HUES64 (cell line): Measurements from ENCODE around the gene CEP83.

Experiments used
- H3K27ac ChIP-seq: 2 replicates; pipeline ENCODE4 v1.7.0; 2013; ENCODE audit warnings: low read depth, low read length, inconsistent platforms
- H3K27me3 ChIP-seq: 2 replicates; pipeline ENCODE4 v1.6.1; 2013; ENCODE audit warnings: mild to moderate bottlenecking, low read length; ENCODE audit not compliant: insufficient read depth
- H3K36me3 ChIP-seq: 2 replicates; pipeline ENCODE4 v1.6.1; 2013; ENCODE audit warnings: mild to moderate bottlenecking, low read length; ENCODE audit not compliant: insufficient read depth
- H3K4me1 ChIP-seq: 2 replicates; pipeline ENCODE4 v1.6.1; 2013; ENCODE audit warnings: mild to moderate bottlenecking, low read length, moderate library complexity; ENCODE audit not compliant: insufficient read depth
- H3K4me3 ChIP-seq: 2 replicates; pipeline ENCODE4 v1.5.1; 2013; ENCODE audit warnings: mild to moderate bottlenecking, low read length, moderate library complexity
- H3K9ac ChIP-seq: 2 replicates; pipeline ENCODE4 v1.6.1; 2013; ENCODE audit warnings: mild to moderate bottlenecking, low read depth, low read length
- H3K9me3 ChIP-seq: 2 replicates; pipeline ENCODE4 v1.6.1; 2013; ENCODE audit warnings: low read depth, low read length; ENCODE audit not compliant: insufficient read depth
- WGBS: fragments of 150-250, 120-280 bp; methylation state at CpG from one replicate; pipeline ENCODE4 v1.1.7; 2013; ENCODE audit warnings: missing lambda C conversion rate; 5-methylcytosine and 5-hydroxymethylcytosine counted together

The CEP83 gene

GRCh38 chr12:94285943-94286582 lies 173.6 kb downstream of the CEP83 start:
- no peaks in the 10 kb centered on the region for H3K36me3 ChIP-seq
- H3K27ac ChIP-seq, result no peak overlapping the region
- H3K9ac ChIP-seq, result no peak overlapping the region
- WGBS, result 88% methylated on average over 8 of the region's 8 CpGs
- H3K9me3 ChIP-seq, result no peaks in the 10 kb centered on the region
- no peak overlapping the region for H3K4me3 ChIP-seq
- peaks cover 36% of the 10 kb centered on the region for H3K4me1 ChIP-seq
- no peaks in the 10 kb centered on the region for H3K27me3 ChIP-seq

GRCh38 chr12:94284859-94285258 lies 174.8 kb downstream of the CEP83 start:
- Histone ChIP-seq H3K9ac (no peak overlapping the region), H3K27ac (no peak overlapping the region), H3K4me1 (peaks cover 25% of the 10 kb centered on the region), H3K9me3 (no peaks in the 10 kb centered on the region), H3K4me3 (no peak overlapping the region), H3K36me3 (no peaks in the 10 kb centered on the region), H3K27me3 (no peaks in the 10 kb centered on the region)
- WGBS, result 87% methylated on average over 2 of the region's 2 CpGs

- no peaks in the 10 kb centered on the region for H3K9me3 ChIP-seq
- H3K27me3 ChIP-seq, result no peaks in the 10 kb centered on the region
- H3K27ac ChIP-seq, result no peak overlapping the region
- WGBS, result 95% methylated on average over 1 of the region's 1 CpG
- peaks cover 18% of the 10 kb centered on the region for H3K4me1 ChIP-seq
- H3K9ac ChIP-seq, result no peak overlapping the region
- H3K36me3 ChIP-seq, result no peaks in the 10 kb centered on the region
- H3K4me3 ChIP-seq, result no peak overlapping the region
Observed at GRCh38 chr12:94284046-94284445, 175.6 kb downstream of the CEP83 start.

- Histone ChIP-seq H3K9ac (no peak overlapping the region), H3K4me1 (peaks cover 18% of the 10 kb centered on the region), H3K36me3 (no peaks in the 10 kb centered on the region), H3K27me3 (no peaks in the 10 kb centered on the region), H3K9me3 (no peaks in the 10 kb centered on the region), H3K27ac (no peak overlapping the region), H3K4me3 (no peak overlapping the region)
- WGBS, result 96% methylated on average over 7 of the region's 7 CpGs
Observed at GRCh38 chr12:94282675-94283074, 177.0 kb downstream of the CEP83 start.

DNA sequence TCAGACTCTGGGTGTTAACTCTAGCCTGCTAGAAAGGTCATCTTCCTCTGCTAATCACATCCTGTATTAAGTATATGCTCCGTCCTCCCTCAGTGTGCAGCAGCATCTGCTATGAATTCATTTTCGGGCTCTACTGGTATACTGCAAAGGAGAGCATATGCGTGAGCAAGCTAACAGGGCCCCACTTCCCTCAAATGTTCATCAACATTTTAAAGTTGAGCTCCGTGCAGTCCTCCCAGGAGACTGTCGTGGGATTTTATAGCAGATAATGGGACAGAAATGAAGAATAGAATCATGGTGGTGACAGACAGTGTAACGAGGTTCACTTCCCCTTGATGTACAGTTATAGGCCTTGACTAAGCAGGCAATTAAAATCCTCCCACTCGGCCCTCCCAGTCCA lies 179.6 kb downstream of the CEP83 start:
- Histone ChIP-seq H3K9me3 (no peaks in the 10 kb centered on the region), H3K36me3 (no peaks in the 10 kb centered on the region), H3K4me1 (no peaks in the 10 kb centered on the region), H3K9ac (no peak overlapping the region), H3K27me3 (no peaks in the 10 kb centered on the region), H3K27ac (no peak overlapping the region), H3K4me3 (no peak overlapping the region)
- 97% methylated on average over 7 of the region's 7 CpGs for WGBS

- Histone ChIP-seq H3K27me3 (no peaks in the 10 kb centered on the region), H3K4me1 (no peaks in the 10 kb centered on the region), H3K4me3 (no peak overlapping the region), H3K9ac (no peak overlapping the region), H3K27ac (no peak overlapping the region), H3K36me3 (no peaks in the 10 kb centered on the region), H3K9me3 (no peaks in the 10 kb centered on the region)
- 94% methylated on average over 9 of the region's 9 CpGs for WGBS
Observed at GRCh38 chr12:94277426-94278000, 182.2 kb downstream of the CEP83 start.

GRCh38 chr12:94276725-94277124 lies 182.9 kb downstream of the CEP83 start:
- Histone ChIP-seq H3K27me3 (no peaks in the 10 kb centered on the region), H3K4me3 (no peak overlapping the region), H3K27ac (no peak overlapping the region), H3K36me3 (no peaks in the 10 kb centered on the region), H3K9ac (no peak overlapping the region), H3K4me1 (no peaks in the 10 kb centered on the region), H3K9me3 (no peaks in the 10 kb centered on the region)
- WGBS, result 94% methylated on average over 5 of the region's 6 CpGs

DNA sequence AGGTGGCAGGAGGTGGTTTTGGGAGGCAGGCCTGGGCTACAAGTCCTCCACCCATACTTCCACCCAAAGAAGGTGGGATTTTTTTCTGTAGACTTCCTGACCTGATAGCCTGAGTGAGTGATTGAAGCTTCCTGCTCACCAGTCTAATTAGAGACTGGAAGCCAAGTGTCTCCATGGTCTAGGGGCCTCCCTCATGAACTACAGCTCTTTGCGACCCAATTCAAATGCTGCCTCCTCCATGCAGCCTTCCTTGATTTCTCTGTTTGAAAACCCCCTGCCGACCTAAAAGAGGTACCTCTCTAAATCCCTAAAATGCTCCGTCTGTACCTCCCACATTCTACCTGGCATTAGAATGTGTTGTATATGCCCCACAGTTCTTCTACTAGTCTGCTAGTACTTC lies 186.4 kb downstream of the CEP83 start:
- Histone ChIP-seq H3K9me3 (no peaks in the 10 kb centered on the region), H3K27ac (no peak overlapping the region), H3K27me3 (no peaks in the 10 kb centered on the region), H3K36me3 (no peaks in the 10 kb centered on the region), H3K4me1 (peaks cover 9% of the 10 kb centered on the region), H3K4me3 (no peak overlapping the region), H3K9ac (no peak overlapping the region)
- 94% methylated on average over 3 of the region's 3 CpGs for WGBS

GRCh38 chr12:94272280-94272679 lies 187.4 kb downstream of the CEP83 start:
- Histone ChIP-seq H3K9ac (no peak overlapping the region), H3K36me3 (no peaks in the 10 kb centered on the region), H3K27ac (no peak overlapping the region), H3K27me3 (no peaks in the 10 kb centered on the region), H3K4me3 (no peak overlapping the region), H3K9me3 (no peaks in the 10 kb centered on the region), H3K4me1 (peaks cover 14% of the 10 kb centered on the region)
- WGBS, result 96% methylated on average over 5 of the region's 5 CpGs

DNA sequence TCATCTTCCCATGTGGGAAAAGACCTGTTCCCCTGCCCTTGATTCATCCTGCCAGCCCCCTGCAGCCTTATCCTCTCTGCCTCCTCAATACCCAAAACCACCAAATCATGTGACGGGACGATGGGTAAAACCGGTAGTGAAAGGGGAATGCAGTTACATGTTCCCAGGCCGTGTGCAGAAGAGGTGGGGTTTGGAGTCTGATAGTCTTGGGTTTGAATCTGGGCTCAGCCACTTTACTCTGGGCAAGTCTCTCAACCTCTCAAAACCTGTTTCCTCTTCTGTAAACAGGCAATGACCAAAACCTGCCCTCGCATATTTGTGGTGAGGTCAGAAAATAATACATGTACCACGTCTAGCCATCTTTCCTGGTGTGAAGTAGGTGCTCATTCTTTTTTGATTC lies 188.3 kb downstream of the CEP83 start:
- Histone ChIP-seq H3K9ac (no peak overlapping the region), H3K4me3 (no peak overlapping the region), H3K27me3 (no peaks in the 10 kb centered on the region), H3K4me1 (peaks cover 17% of the 10 kb centered on the region), H3K36me3 (no peaks in the 10 kb centered on the region), H3K27ac (no peak overlapping the region), H3K9me3 (no peaks in the 10 kb centered on the region)
- WGBS, result 96% methylated on average over 6 of the region's 6 CpGs

GRCh38 chr12:94269316-94269999 lies 190.2 kb downstream of the CEP83 start:
- Histone ChIP-seq H3K36me3 (no peaks in the 10 kb centered on the region), H3K9me3 (no peaks in the 10 kb centered on the region), H3K4me1 (peaks cover 30% of the 10 kb centered on the region), H3K27ac (no peak overlapping the region), H3K27me3 (no peaks in the 10 kb centered on the region), H3K9ac (no peak overlapping the region), H3K4me3 (no peak overlapping the region)
- whole genome bisulfite sequencing, result 97% methylated on average over 3 of the region's 4 CpGs
